Loucy (cell line): ENCODE measurements around the gene INPP5F.

Source experiments
- H2AFZ ChIP-seq: fragments of 200-600 bp; sonication (generic); 2 replicates; pipeline ENCODE4 v1.6.0; 2016; ENCODE audit warnings: antibody characterized with exemption, mild to moderate bottlenecking, low read length, moderate library complexity
- H3F3A ChIP-seq: fragments of 200-600 bp; 2 replicates; pipeline ENCODE4 v1.6.0; 2016; ENCODE audit warnings: antibody characterized with exemption, low read depth, mild to moderate bottlenecking
- H3K27me3 ChIP-seq: fragments of 200-600 bp; sonication (generic); 2 replicates; pipeline ENCODE4 v1.6.1; 2014; ENCODE audit warnings: low read length, mild to moderate bottlenecking; ENCODE audit not compliant: insufficient read depth, poor library complexity, severe bottlenecking
- H3K36me3 ChIP-seq: fragments of 200-600 bp; sonication (generic); 2 replicates; pipeline ENCODE4 v1.6.1; 2016; ENCODE audit warnings: low read length; ENCODE audit not compliant: insufficient read depth
- H3K4me1 ChIP-seq: fragments of 200-600 bp; sonication (generic); 2 replicates; pipeline ENCODE4 v1.5.1; 2014; ENCODE audit warnings: low read length, mild to moderate bottlenecking; ENCODE audit not compliant: insufficient read depth, poor library complexity, severe bottlenecking
- H3K4me2 ChIP-seq: fragments of 200-600 bp; sonication (generic); 2 replicates; pipeline ENCODE4 v1.6.0; 2014; ENCODE audit warnings: antibody characterized with exemption, low read length, low read depth, mild to moderate bottlenecking; ENCODE audit not compliant: poor library complexity, severe bottlenecking
- H3K4me3 ChIP-seq: fragments of 200-600 bp; sonication (generic); 2 replicates; pipeline ENCODE4 v1.5.1; 2014; ENCODE audit warnings: low read length, mild to moderate bottlenecking, mixed read lengths; ENCODE audit not compliant: poor library complexity, severe bottlenecking
- H3K79me2 ChIP-seq: fragments of 200-600 bp; sonication (generic); 2 replicates; pipeline ENCODE4 v1.6.1; 2014; ENCODE audit warnings: low read length; ENCODE audit not compliant: insufficient read depth
- H3K9ac ChIP-seq: fragments of 200-600 bp; sonication (generic); 2 replicates; pipeline ENCODE4 v1.6.0; 2014; ENCODE audit warnings: mild to moderate bottlenecking, low read depth, low read length, moderate library complexity; ENCODE audit not compliant: poor library complexity, severe bottlenecking
- H3K9me2 ChIP-seq: fragments of 200-600 bp; sonication (generic); replicated peaks from 2 replicates; pipeline ENCODE4 v1.6.1; 2016; ENCODE audit warnings: low read depth, low read length, mixed read lengths
- H3K9me3 ChIP-seq: fragments of 200-600 bp; sonication (generic); 2 replicates; pipeline ENCODE4 v1.6.1; 2014; ENCODE audit warnings: mild to moderate bottlenecking, antibody characterized with exemption, low read length, low read depth; ENCODE audit not compliant: insufficient read depth
- H4K20me1 ChIP-seq: fragments of 200-600 bp; sonication (generic); 2 replicates; pipeline ENCODE4 v1.6.0; 2014; ENCODE audit warnings: antibody characterized with exemption, low read length, mild to moderate bottlenecking; ENCODE audit not compliant: insufficient read depth, poor library complexity, severe bottlenecking
- EZH2phosphoT487 ChIP-seq: fragments of 200-600 bp; IDR thresholded peaks from 2 replicates; pipeline ENCODE4 v1.6.1; 2018; ENCODE audit warnings: antibody characterized with exemption, mild to moderate bottlenecking, moderate library complexity, borderline replicate concordance
- TF ChIP-seq, protein P1 (sequence below): fragments of 200-600 bp; sonication (generic); conservative IDR thresholded peaks from 2 replicates; pipeline ENCODE4 v1.5.1; 2014; ENCODE audit warnings: mild to moderate bottlenecking, antibody characterized with exemption, low read length

The INPP5F gene

DNA sequence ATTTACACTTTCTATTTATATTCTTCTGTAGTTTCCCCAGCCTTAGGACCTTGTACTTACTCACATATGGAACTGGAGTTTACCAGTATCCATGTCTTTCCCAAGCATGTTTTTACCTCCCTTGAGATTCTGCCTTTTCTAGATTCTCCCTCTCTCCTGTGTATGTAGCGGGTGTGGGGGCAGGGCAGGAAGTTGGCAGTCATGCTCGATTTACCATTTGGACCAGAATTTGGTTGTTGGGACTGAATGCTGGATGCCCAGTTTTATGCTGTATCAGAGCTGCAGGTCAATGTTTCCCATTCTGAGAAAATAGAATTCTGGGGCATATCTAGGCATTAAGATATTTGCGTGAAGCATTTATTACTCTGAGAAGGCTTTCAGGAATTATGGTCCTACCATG lies 14.2 kb downstream of the INPP5F start:
- H3K4me2 ChIP-seq: no peak overlapping the region

DNA sequence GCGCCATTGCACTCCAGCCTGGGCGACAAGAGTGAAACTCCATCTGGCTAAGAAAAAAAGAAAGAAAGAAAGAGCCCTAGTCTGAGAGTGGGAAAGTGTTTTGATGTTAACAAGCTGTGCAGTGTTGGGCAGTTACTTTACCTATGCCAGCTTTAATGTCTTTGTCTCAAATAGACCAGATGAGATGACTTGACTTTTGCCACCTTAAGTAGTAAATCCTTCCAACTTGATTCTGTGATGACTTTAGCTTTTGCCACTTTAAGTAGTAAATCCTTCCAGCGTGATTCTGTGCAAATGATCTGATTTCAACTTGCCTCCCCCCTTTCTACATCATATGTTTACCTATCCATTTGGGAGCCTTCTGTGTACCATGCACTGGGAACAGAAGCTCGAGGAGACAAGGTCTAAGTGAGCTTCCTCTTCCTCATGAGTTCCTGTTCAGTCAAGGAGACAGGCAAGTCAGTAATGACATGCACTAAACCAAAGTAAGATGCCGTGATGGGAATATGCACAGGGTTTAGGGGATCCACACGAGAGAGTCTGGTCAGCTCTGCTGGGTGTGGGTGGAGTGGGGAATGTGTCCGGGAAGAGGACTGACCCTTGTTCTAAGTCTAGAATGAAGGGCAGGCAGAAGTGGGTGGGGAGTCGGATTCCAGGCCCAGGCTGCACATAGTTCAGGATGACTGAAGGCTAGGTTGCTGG lies 17.2 kb downstream of the INPP5F start:
- Histone ChIP-seq H3K79me2 (peaks cover 37% of the 10 kb centered on the region), H3K9ac (no peak overlapping the region), H3K4me2 (no peak overlapping the region), H3K9me3 (no peaks in the 10 kb centered on the region), H2AFZ (no peak overlapping the region), H3K4me1 (peaks cover 10% of the 10 kb centered on the region), H3F3A (no peaks in the 10 kb centered on the region), H3K9me2 (no peaks in the 10 kb centered on the region), H4K20me1 (peaks cover 2% of the 10 kb centered on the region), H3K4me3 (no peak overlapping the region), H3K27me3 (no peaks in the 10 kb centered on the region), H3K36me3 (no peaks in the 10 kb centered on the region)
- TF ChIP-seq, protein P1, sequence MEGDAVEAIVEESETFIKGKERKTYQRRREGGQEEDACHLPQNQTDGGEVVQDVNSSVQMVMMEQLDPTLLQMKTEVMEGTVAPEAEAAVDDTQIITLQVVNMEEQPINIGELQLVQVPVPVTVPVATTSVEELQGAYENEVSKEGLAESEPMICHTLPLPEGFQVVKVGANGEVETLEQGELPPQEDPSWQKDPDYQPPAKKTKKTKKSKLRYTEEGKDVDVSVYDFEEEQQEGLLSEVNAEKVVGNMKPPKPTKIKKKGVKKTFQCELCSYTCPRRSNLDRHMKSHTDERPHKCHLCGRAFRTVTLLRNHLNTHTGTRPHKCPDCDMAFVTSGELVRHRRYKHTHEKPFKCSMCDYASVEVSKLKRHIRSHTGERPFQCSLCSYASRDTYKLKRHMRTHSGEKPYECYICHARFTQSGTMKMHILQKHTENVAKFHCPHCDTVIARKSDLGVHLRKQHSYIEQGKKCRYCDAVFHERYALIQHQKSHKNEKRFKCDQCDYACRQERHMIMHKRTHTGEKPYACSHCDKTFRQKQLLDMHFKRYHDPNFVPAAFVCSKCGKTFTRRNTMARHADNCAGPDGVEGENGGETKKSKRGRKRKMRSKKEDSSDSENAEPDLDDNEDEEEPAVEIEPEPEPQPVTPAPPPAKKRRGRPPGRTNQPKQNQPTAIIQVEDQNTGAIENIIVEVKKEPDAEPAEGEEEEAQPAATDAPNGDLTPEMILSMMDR: no peak
- TF ChIP-seq EZH2phosphoT487: no peak

More for the DNA sequence above, 14.2 kb downstream of the INPP5F start:
- H3K9me3 ChIP-seq: no peaks in the 10 kb centered on the region
- H3K4me3 ChIP-seq: no peak overlapping the region
- no peak overlapping the region for H3K9ac ChIP-seq
- no peaks in the 10 kb centered on the region for H3K27me3 ChIP-seq
- no peak overlapping the region for H2AFZ ChIP-seq
- no peaks in the 10 kb centered on the region for H3F3A ChIP-seq
- peaks cover 39% of the 10 kb centered on the region; the same call in 1 of the 2 replicates for H3K79me2 ChIP-seq
- peaks cover 29% of the 10 kb centered on the region for H3K4me1 ChIP-seq
- no peaks in the 10 kb centered on the region for H3K9me2 ChIP-seq
- TF ChIP-seq, protein P1: no peak
- TF ChIP-seq EZH2phosphoT487: no peak
- H3K36me3 ChIP-seq: no peaks in the 10 kb centered on the region
- peaks cover 9% of the 10 kb centered on the region for H4K20me1 ChIP-seq

DNA sequence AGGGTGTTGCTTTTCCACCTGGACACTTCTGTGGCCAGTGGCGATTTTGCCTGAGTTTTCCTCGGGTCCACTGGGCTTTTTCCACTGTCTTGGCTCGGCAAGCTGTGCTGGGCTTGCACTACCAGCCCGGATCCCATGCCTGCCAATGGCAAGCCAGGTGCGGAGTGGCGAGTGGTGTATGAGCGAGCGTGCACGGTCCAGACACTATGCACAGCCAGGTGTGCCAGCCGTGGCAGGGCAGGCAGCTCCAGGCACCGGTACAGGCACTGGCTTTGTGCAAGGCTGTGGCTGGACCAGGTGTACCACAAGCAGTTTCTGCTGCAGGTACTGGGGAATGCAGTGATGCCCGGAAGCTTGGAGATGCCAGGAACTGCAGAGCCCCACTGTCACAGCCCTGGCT lies 22.1 kb downstream of the INPP5F start:
- H3K9me2 ChIP-seq: no peaks in the 10 kb centered on the region
- no peaks in the 10 kb centered on the region for H3K27me3 ChIP-seq
- TF ChIP-seq, protein P1: no peak
- TF ChIP-seq EZH2phosphoT487: no peak
- no peaks in the 10 kb centered on the region for H3F3A ChIP-seq
- H2AFZ ChIP-seq: no peak overlapping the region
- H4K20me1 ChIP-seq: peaks cover 2% of the 10 kb centered on the region
- no peaks in the 10 kb centered on the region for H3K4me1 ChIP-seq
- no peak overlapping the region for H3K4me3 ChIP-seq
- no peaks in the 10 kb centered on the region for H3K9me3 ChIP-seq
- H3K4me2 ChIP-seq: no peak overlapping the region
- H3K36me3 ChIP-seq: no peaks in the 10 kb centered on the region
- peaks cover 18% of the 10 kb centered on the region for H3K79me2 ChIP-seq
- no peak overlapping the region for H3K9ac ChIP-seq
